Activated naive CD4-positive, alpha-beta T cell treated with anti-CD3 and anti-CD28 coated beads, Interleukin-2, amount 10 ng/mL, durations not matched to agents 7 days and 5 days (primary cell): ENCODE data around the gene MAB21L3.
A peak's percentile ranks its signal among the peaks of the same experiment; 100 is the strongest.
"Not testable (repeated sequence)": the region's sequence is repeated elsewhere in the genome, so short reads cannot be mapped to it uniquely, and the experiment has no call there.

Experiments used
- CTCF ChIA-PET: fragments of 350-600 bp; sonication (Branson Sonifier 250); formaldehyde crosslinking; loops from one replicate; lab custom pipeline; 2021; ENCODE audit warnings: antibody characterized with exemption; lab: Charles Lee
- DNase-seq: peaks from one replicate; pipeline ENCODE4 v3.0.0-alpha.2; 2020
- H3K27ac Mint-ChIP-seq: one replicate; pipeline ENCODE4 v1.8.0; 2021; ENCODE audit warnings: mild to moderate bottlenecking, moderate library complexity, mixed read lengths
- H3K27me3 Mint-ChIP-seq: one replicate; pipeline ENCODE4 v1.8.0; 2021; ENCODE audit warnings: mild to moderate bottlenecking, mixed read lengths
- H3K36me3 Mint-ChIP-seq: one replicate; pipeline ENCODE4 v1.8.0; 2021; ENCODE audit warnings: mixed read lengths
- H3K4me1 Mint-ChIP-seq: one replicate; pipeline ENCODE4 v1.8.0; 2021; ENCODE audit warnings: mixed read lengths
- H3K4me3 Mint-ChIP-seq: one replicate; pipeline ENCODE4 v1.8.0; 2021; ENCODE audit warnings: mild to moderate bottlenecking, moderate library complexity, mixed read lengths
- H3K9me3 Mint-ChIP-seq: one replicate; pipeline ENCODE4 v1.8.0; 2021; ENCODE audit warnings: mixed read lengths

The MAB21L3 gene

GRCh38 chr1:116134476-116134773, 23.2 kb downstream of the MAB21L3 start:
- Mint-ChIP-seq H3K4me1 (peaks cover 10% of the 10 kb centered on the region), H3K4me3 (no peak overlapping the region), H3K27ac (no peak overlapping the region), H3K9me3 (no peaks in the 10 kb centered on the region), H3K27me3 (peaks cover 13% of the 10 kb centered on the region), H3K36me3 (no peaks in the 10 kb centered on the region)
- no peak for DNase-seq
- CTCF ChIA-PET = interaction anchor here (3.5 kb wide), 1 partner anchor 351 kb away, joined by 14 read pairs; no protein-coding TSS in a partner anchor

- no peak for DNase-seq
- H3K4me1 Mint-ChIP-seq = peaks cover 7% of the 10 kb centered on the region
- peaks cover 19% of the 10 kb centered on the region for H3K27me3 Mint-ChIP-seq
- H3K9me3 Mint-ChIP-seq = no peaks in the 10 kb centered on the region
- H3K36me3 Mint-ChIP-seq = no peaks in the 10 kb centered on the region
- H3K27ac Mint-ChIP-seq = no peak overlapping the region
- CTCF ChIA-PET = interaction anchor here (0.7 to 8.7 kb wide), 42 partner anchors 8 to 990 kb away, joined by 3 to 506 read pairs (median 4); no protein-coding TSS in a partner anchor
- no peak overlapping the region for H3K4me3 Mint-ChIP-seq
These were observed 27.1 kb downstream of the MAB21L3 start for GRCh38 chr1:116138277-116138792.

GRCh38 chr1:116139592-116140134, 28.5 kb downstream of the MAB21L3 start:
- H3K9me3 Mint-ChIP-seq = peaks cover 6% of the 10 kb centered on the region

GRCh38 chr1:116144151-116144550, 33.0 kb downstream of the MAB21L3 start:
- CTCF ChIA-PET = interaction anchor here (8.7 kb wide), 1 partner anchor 349 kb away, joined by 506 read pairs; no protein-coding TSS in a partner anchor
- DNase-seq = no peak
- peaks cover 13% of the 10 kb centered on the region for H3K27me3 Mint-ChIP-seq
- peaks cover 6% of the 10 kb centered on the region for H3K9me3 Mint-ChIP-seq
- peaks cover 3% of the 10 kb centered on the region for H3K36me3 Mint-ChIP-seq
- no peak overlapping the region for H3K27ac Mint-ChIP-seq
- H3K4me1 Mint-ChIP-seq = peaks cover 1% of the 10 kb centered on the region
- no peak overlapping the region for H3K4me3 Mint-ChIP-seq

More at GRCh38 chr1:116139592-116140134, 28.5 kb downstream of the MAB21L3 start:
- H3K4me3 Mint-ChIP-seq = no peak overlapping the region
- H3K36me3 Mint-ChIP-seq = peaks cover 3% of the 10 kb centered on the region
- H3K27me3 Mint-ChIP-seq = peaks cover 13% of the 10 kb centered on the region
- no peak for DNase-seq
- peaks cover 7% of the 10 kb centered on the region for H3K4me1 Mint-ChIP-seq
- H3K27ac Mint-ChIP-seq = no peak overlapping the region
- CTCF ChIA-PET = interaction anchor here (0.7 to 8.7 kb wide), 47 partner anchors 9 to 1385 kb away, joined by 3 to 506 read pairs (median 4); no protein-coding TSS in a partner anchor

GRCh38 chr1:116146447-116147113, 35.4 kb downstream of the MAB21L3 start:
- H3K27me3 Mint-ChIP-seq, H3K9me3 Mint-ChIP-seq, H3K36me3 Mint-ChIP-seq, H3K27ac Mint-ChIP-seq, H3K4me3 Mint-ChIP-seq, DNase-seq: not testable (repeated sequence)
- H3K4me1 Mint-ChIP-seq = peaks cover 13% of the 10 kb centered on the region
- CTCF ChIA-PET = interaction anchor here (0.8 to 8.8 kb wide), 4 partner anchors 7 to 346 kb away, joined by 3 to 506 read pairs (median 69); no protein-coding TSS in a partner anchor

GRCh38 chr1:116147114-116147510, 35.9 kb downstream of the MAB21L3 start:
- CTCF ChIA-PET = interaction anchor here (0.8 to 8.8 kb wide), 4 partner anchors 8 to 352 kb away, joined by 3 to 83 read pairs (median 30); no protein-coding TSS in a partner anchor
- Mint-ChIP-seq H3K27ac (peak overlapping the region; percentile 16), H3K4me3 (no peak overlapping the region), H3K9me3 (peaks cover 6% of the 10 kb centered on the region), H3K27me3 (peaks cover 8% of the 10 kb centered on the region), H3K36me3 (peaks cover 3% of the 10 kb centered on the region), H3K4me1 (peaks cover 17% of the 10 kb centered on the region)
- DNase-seq = no peak

GRCh38 chr1:116147972-116148371, 36.8 kb downstream of the MAB21L3 start:
- peaks cover 10% of the 10 kb centered on the region for H3K27me3 Mint-ChIP-seq
- H3K4me3 Mint-ChIP-seq = no peak overlapping the region
- DNase-seq = no peak
- CTCF ChIA-PET = interaction anchor here (0.9 to 8.8 kb wide), 4 partner anchors 8 to 351 kb away, joined by 5 to 83 read pairs (median 32); no protein-coding TSS in a partner anchor
- no peak overlapping the region for H3K27ac Mint-ChIP-seq
- H3K9me3 Mint-ChIP-seq = peaks cover 6% of the 10 kb centered on the region
- peaks cover 3% of the 10 kb centered on the region for H3K36me3 Mint-ChIP-seq
- H3K4me1 Mint-ChIP-seq = peaks cover 19% of the 10 kb centered on the region

- peaks cover 8% of the 10 kb centered on the region for H3K27me3 Mint-ChIP-seq
- CTCF ChIA-PET = interaction anchor here (0.5 to 8.8 kb wide), 5 partner anchors 9 to 350 kb away, joined by 3 to 83 read pairs (median 10); no protein-coding TSS in a partner anchor
- peaks cover 4% of the 10 kb centered on the region for H3K9me3 Mint-ChIP-seq
- no peak for DNase-seq
- H3K4me3 Mint-ChIP-seq = no peak overlapping the region
- H3K36me3 Mint-ChIP-seq = peaks cover 2% of the 10 kb centered on the region
- H3K27ac Mint-ChIP-seq = no peak overlapping the region
- peaks cover 19% of the 10 kb centered on the region for H3K4me1 Mint-ChIP-seq
These were observed 37.8 kb downstream of the MAB21L3 start for GRCh38 chr1:116148967-116149366.

- no peak for DNase-seq
- peaks cover 19% of the 10 kb centered on the region for H3K4me1 Mint-ChIP-seq
- CTCF ChIA-PET = interaction anchor here (0.6 to 8.8 kb wide), 14 partner anchors 8 to 1406 kb away, joined by 3 to 83 read pairs (median 3); no protein-coding TSS in a partner anchor
- H3K9me3 Mint-ChIP-seq = no peaks in the 10 kb centered on the region
- no peak overlapping the region for H3K4me3 Mint-ChIP-seq
- H3K27me3 Mint-ChIP-seq = peaks cover 14% of the 10 kb centered on the region
- H3K36me3 Mint-ChIP-seq = no peaks in the 10 kb centered on the region
- H3K27ac Mint-ChIP-seq = no peak overlapping the region
These were observed 39.2 kb downstream of the MAB21L3 start for GRCh38 chr1:116150368-116150767.

GRCh38 chr1:116151739-116152576, 40.8 kb downstream of the MAB21L3 start:
- H3K9me3 Mint-ChIP-seq = no peaks in the 10 kb centered on the region
- no peaks in the 10 kb centered on the region for H3K36me3 Mint-ChIP-seq
- H3K4me3 Mint-ChIP-seq = peak overlapping the region; percentile 35
- DNase-seq = peak; percentile 76
- CTCF ChIA-PET = interaction anchor here (0.5 to 8.8 kb wide), 11 partner anchors 12 to 352 kb away, joined by 3 to 83 read pairs (median 4); partner anchors contain the start of gene ATP1A1
- H3K4me1 Mint-ChIP-seq = peaks cover 19% of the 10 kb centered on the region
- peak overlapping the region; percentile 50 for H3K27ac Mint-ChIP-seq
- H3K27me3 Mint-ChIP-seq = peaks cover 21% of the 10 kb centered on the region

GRCh38 chr1:116152577-116152943, 41.4 kb downstream of the MAB21L3 start:
- H3K27ac Mint-ChIP-seq = no peak overlapping the region
- peak overlapping the region; percentile 8 for H3K4me3 Mint-ChIP-seq
- peaks cover 25% of the 10 kb centered on the region for H3K27me3 Mint-ChIP-seq
- CTCF ChIA-PET = interaction anchor here (0.5 to 8.8 kb wide), 8 partner anchors 13 to 352 kb away, joined by 3 to 83 read pairs (median 4); no protein-coding TSS in a partner anchor
- H3K36me3 Mint-ChIP-seq = no peaks in the 10 kb centered on the region
- H3K4me1 Mint-ChIP-seq = peaks cover 19% of the 10 kb centered on the region
- DNase-seq = no peak
- H3K9me3 Mint-ChIP-seq = no peaks in the 10 kb centered on the region

- Mint-ChIP-seq H3K36me3 (no peaks in the 10 kb centered on the region), H3K27me3 (peaks cover 25% of the 10 kb centered on the region), H3K27ac (no peak overlapping the region), H3K4me1 (peaks cover 19% of the 10 kb centered on the region), H3K4me3 (no peak overlapping the region), H3K9me3 (peaks cover 2% of the 10 kb centered on the region)
- CTCF ChIA-PET = interaction anchor here (0.8 to 8.8 kb wide), 6 partner anchors 11 to 346 kb away, joined by 3 to 83 read pairs (median 8); no protein-coding TSS in a partner anchor
- no peak for DNase-seq
These were observed 41.9 kb downstream of the MAB21L3 start for GRCh38 chr1:116152950-116153691.

GRCh38 chr1:116153692-116154031, 42.5 kb downstream of the MAB21L3 start:
- DNase-seq = no peak
- no peak overlapping the region for H3K27ac Mint-ChIP-seq
- H3K9me3 Mint-ChIP-seq = peaks cover 2% of the 10 kb centered on the region
- H3K27me3 Mint-ChIP-seq = peaks cover 25% of the 10 kb centered on the region
- CTCF ChIA-PET = interaction anchor here (0.8 to 8.8 kb wide), 6 partner anchors 12 to 346 kb away, joined by 3 to 83 read pairs (median 8); no protein-coding TSS in a partner anchor
- peaks cover 19% of the 10 kb centered on the region for H3K4me1 Mint-ChIP-seq
- no peaks in the 10 kb centered on the region for H3K36me3 Mint-ChIP-seq
- H3K4me3 Mint-ChIP-seq = no peak overlapping the region
